DND-41 (cell line): ENCODE data around the gene HLA-DOA.

Source experiments
- ATAC-seq: fragments of 200-7000 bp; cut with Tn5 transposase; 3 replicates; pipeline ENCODE4 v1.9.1; 2021; ENCODE audit warnings: low read depth; ENCODE audit not compliant: insufficient read depth
- DNase-seq: peaks from one replicate; pipeline ENCODE4 v3.0.0-alpha.2; 2020
- H2AFZ ChIP-seq: 2 replicates; pipeline ENCODE4 v1.6.0; 2012; ENCODE audit warnings: low read depth, low read length
- H3K27ac ChIP-seq: 2 replicates; pipeline ENCODE4 v1.5.1; 2012; ENCODE audit warnings: low read length, inconsistent platforms
- H3K27me3 ChIP-seq: fragments of 200-600 bp; sonication (generic); 2 replicates; pipeline ENCODE4 v1.6.0; 2012; ENCODE audit warnings: low read length, mild to moderate bottlenecking, inconsistent platforms; ENCODE audit not compliant: insufficient read depth, poor library complexity
- H3K36me3 ChIP-seq: 2 replicates; pipeline ENCODE4 v1.5.1; 2012; ENCODE audit warnings: low read length, inconsistent platforms; ENCODE audit not compliant: insufficient read depth
- H3K4me1 ChIP-seq: 2 replicates; pipeline ENCODE4 v1.5.1; 2012; ENCODE audit warnings: mild to moderate bottlenecking, low read length; ENCODE audit not compliant: insufficient read depth
- H3K4me2 ChIP-seq: 2 replicates; pipeline ENCODE4 v1.6.0; 2012; ENCODE audit warnings: mild to moderate bottlenecking, moderate library complexity, low read length, inconsistent platforms; ENCODE audit not compliant: insufficient read depth
- H3K4me3 ChIP-seq, 2 experiments: fragments of 200-600 bp in 1 of 2; shearing (Covaris generic) in 1 of 2; 2 replicates each; pipeline ENCODE4 v1.5.1; 2012 to 2016; ENCODE audit warnings: inconsistent platforms in 2 of 2, low read length in 2 of 2, mild to moderate bottlenecking in 2 of 2, low read depth in 1 of 2, moderate library complexity in 1 of 2
- H3K79me2 ChIP-seq: 2 replicates; pipeline ENCODE4 v1.6.0; 2012; ENCODE audit warnings: low read length, inconsistent platforms; ENCODE audit not compliant: insufficient read depth
- H3K9ac ChIP-seq: 2 replicates; pipeline ENCODE4 v1.6.0; 2012; ENCODE audit warnings: low read depth, mild to moderate bottlenecking, inconsistent platforms, low read length, moderate library complexity
- H3K9me3 ChIP-seq: 2 replicates; pipeline ENCODE4 v1.5.1; 2012; ENCODE audit warnings: low read length, moderate library complexity, mild to moderate bottlenecking, inconsistent platforms; ENCODE audit not compliant: insufficient read depth, severe bottlenecking
- H4K20me1 ChIP-seq: 2 replicates; pipeline ENCODE4 v1.6.0; 2012; ENCODE audit warnings: low read length; ENCODE audit not compliant: insufficient read depth
- CTCF ChIP-seq: IDR thresholded peaks from 2 replicates; pipeline ENCODE4 v1.5.1; 2012; ENCODE audit warnings: borderline replicate concordance, low read length, moderate library complexity, mild to moderate bottlenecking; ENCODE audit not compliant: poor library complexity, severe bottlenecking; ENCODE audit errors: extremely low read depth
- EZH2 ChIP-seq: IDR thresholded peaks from 3 replicates; pipeline ENCODE4 v1.6.1; 2012; ENCODE audit warnings: borderline replicate concordance, low read depth, mild to moderate bottlenecking, moderate library complexity, low read length, inconsistent platforms; ENCODE audit not compliant: severe bottlenecking

Gene HLA-DOA

GRCh38 chr6:33000055-33000454 lies 9.3 kb downstream of the HLA-DOA start:
- no peak for TF ChIP-seq EZH2
- TF ChIP-seq CTCF: peak; percentile 61
- no peak overlapping the region for H3K9ac ChIP-seq
- H3K79me2 ChIP-seq: no peaks in the 10 kb centered on the region
- peaks cover 32% of the 10 kb centered on the region for H3K27me3 ChIP-seq
- peak; percentile 46 for DNase-seq
- no peak overlapping the region for H3K4me3 ChIP-seq
- H4K20me1 ChIP-seq: 0 out of 2 replicates have a peak, but pooled peaks cover 3% of the 10 kb centered on the region
- H3K36me3 ChIP-seq: no peaks in the 10 kb centered on the region
- H3K4me2 ChIP-seq: no peak overlapping the region
- peak; percentile 83 for ATAC-seq
- H3K9me3 ChIP-seq: no peaks in the 10 kb centered on the region
- no peak overlapping the region for H2AFZ ChIP-seq
- H3K27ac ChIP-seq: no peak overlapping the region
- H3K4me1 ChIP-seq: peaks cover 3% of the 10 kb centered on the region; the same call in 1 of the 2 replicates

DNA sequence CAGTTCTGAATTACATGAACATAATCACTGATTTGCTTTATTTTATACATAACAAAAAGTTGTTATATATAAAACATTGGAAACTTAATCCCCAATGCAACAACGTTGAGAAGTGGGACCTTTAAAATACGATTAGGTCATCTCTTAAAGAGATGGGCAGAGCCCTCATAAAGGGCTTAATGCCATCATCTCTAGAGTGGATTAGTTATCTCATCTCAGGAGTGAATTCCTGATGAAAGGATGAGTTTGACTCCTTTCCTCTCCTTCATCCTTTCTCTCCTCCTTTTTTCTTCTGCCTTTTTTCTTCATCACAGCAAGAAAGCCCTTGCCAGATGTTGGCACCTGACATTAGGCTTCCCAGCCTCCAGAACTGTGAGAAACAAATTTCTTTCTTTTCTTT lies 13.9 kb downstream of the HLA-DOA start:
- H3K36me3 ChIP-seq: no peaks in the 10 kb centered on the region
- DNase-seq (no peak), ATAC-seq (no peak)
- H3K27me3 ChIP-seq: peaks cover 19% of the 10 kb centered on the region
- no peak overlapping the region for H2AFZ ChIP-seq
- no peak overlapping the region for H3K9ac ChIP-seq
- H3K4me1 ChIP-seq: peaks cover 3% of the 10 kb centered on the region; the same call in 1 of the 2 replicates
- H3K9me3 ChIP-seq: no peaks in the 10 kb centered on the region
- no peak for TF ChIP-seq EZH2
- TF ChIP-seq CTCF: no peak
- H3K4me2 ChIP-seq: no peak overlapping the region
- H3K4me3 ChIP-seq: no peak overlapping the region
- H3K79me2 ChIP-seq: no peaks in the 10 kb centered on the region
- H3K27ac ChIP-seq: no peak overlapping the region
- no peaks in the 10 kb centered on the region for H4K20me1 ChIP-seq

DNA sequence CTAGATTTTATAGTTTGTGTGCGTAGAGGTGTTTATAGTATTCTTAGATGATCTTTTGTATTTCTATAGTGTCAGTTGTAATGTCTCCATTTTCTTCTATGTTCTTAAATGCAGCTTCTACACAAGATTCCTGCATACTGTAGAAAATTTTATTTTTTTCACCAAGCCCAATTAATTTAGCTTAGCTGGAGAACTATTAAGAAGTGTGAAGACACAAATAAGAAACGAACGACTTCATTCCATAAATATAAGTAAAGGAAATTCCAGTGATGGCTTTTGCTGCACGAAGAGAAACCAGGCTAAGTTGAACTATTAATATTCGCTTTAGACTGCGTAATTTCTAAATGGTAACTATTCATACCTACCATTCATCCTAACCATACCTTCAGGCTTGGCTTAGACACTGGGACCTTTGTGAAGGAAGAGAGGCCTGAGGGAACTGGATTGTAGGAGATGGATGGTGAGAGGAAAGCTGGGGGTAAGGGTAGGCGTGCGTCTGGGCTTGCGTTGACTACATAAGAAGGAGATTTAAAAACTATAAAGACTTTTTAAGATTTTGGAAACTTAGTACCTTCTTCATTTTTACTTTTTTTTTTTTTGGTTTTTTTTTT lies 15.9 kb downstream of the HLA-DOA start:
- Histone ChIP-seq H3K79me2 (no peaks in the 10 kb centered on the region), H3K27ac (no peak overlapping the region), H3K4me3 (no peak overlapping the region), H3K4me2 (no peak overlapping the region), H3K4me1 (no peaks in the 10 kb centered on the region), H3K9me3 (no peaks in the 10 kb centered on the region), H3K9ac (no peak overlapping the region), H2AFZ (no peak overlapping the region), H3K27me3 (peaks cover 17% of the 10 kb centered on the region), H4K20me1 (no peaks in the 10 kb centered on the region), H3K36me3 (no peaks in the 10 kb centered on the region)
- DNase-seq (no peak), ATAC-seq (no peak)
- no peak for TF ChIP-seq CTCF
- TF ChIP-seq EZH2: no peak
